Femur (tissue), 1 donor: ENCODE measurements around the gene BHLHE40.

Experiments
- DNase-seq: peaks from one replicate; pipeline ENCODE4 v3.0.0-alpha.2; 2017

The BHLHE40 gene

DNA sequence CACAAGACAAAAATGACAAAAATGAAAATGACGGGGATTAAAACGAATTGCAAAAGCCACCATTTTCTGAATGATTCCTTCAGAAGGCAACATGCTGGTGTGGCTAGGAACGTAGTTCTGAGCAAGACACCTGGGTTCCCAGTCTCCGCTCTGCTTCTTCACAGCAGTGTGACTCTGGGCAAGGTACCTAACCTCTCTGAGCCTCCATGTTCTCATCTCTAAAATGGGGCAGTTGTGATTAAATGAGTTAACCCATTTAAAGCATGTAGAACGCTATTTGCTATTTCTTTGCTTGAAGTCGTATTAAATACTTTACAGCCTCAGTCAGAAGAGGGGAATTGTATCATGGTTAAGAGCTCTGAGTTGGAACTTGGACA is 23.6 kb downstream of the BHLHE40 start:
- no peak for DNase-seq

DNA sequence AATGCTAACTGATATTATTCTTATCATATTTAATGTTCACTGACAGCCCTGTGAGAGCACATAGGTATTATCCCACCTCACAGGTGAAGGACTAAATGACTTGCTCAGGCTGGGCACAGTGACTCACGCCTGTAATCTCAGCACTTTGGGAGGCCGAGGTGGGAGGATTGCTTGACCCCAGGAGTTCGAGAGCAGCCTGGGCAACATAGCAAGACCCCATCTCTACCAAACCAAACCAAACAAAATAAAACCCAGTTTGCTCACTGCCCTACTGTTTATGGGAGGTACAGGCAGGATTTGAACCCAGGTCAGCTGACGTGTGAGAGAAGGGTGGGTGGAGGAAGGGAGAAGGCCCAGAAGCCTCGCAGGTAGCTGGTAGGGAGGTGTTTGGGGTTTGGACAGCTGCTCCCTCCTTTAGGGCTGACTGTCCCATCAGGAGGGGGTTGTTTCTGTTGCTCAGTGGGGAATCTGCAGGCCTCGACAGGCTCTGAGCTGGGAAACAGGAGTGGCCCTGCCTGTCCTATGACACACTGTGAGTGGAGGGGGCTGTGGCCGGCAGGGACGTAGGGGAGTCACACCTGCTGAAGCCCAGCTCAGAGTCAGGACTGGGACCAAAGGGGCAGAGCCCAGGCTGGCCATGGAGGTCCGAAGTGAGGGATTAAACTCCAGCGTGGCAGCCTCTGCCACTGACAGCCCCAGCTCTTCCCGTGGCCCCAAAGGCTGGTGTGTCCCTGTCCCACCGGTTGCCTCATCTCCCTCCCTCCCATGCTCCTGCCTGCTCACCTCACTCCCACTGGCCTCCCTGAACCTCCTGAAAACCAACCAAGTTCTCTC is 25.3 kb downstream of the BHLHE40 start:
- no peak for DNase-seq

DNA sequence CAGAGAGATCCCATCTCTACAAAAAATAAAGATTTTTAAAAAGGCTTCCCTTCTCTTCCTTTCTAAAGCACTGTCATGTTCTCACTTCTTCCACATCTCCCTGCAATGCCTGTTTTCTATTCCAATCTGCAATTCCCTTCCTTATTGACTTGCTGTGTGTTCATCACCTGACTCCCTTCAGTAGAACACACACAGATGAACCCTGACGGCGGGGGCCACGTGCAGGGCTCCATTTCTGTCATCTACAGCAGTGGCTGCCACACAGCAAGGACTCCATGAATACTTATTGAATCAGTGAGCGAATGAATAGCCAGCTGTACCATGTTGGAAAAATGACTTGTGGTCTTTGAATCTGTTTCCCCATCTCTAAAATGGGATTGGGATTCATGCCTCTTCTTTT is 26.1 kb downstream of the BHLHE40 start:
- no peak for DNase-seq

DNA sequence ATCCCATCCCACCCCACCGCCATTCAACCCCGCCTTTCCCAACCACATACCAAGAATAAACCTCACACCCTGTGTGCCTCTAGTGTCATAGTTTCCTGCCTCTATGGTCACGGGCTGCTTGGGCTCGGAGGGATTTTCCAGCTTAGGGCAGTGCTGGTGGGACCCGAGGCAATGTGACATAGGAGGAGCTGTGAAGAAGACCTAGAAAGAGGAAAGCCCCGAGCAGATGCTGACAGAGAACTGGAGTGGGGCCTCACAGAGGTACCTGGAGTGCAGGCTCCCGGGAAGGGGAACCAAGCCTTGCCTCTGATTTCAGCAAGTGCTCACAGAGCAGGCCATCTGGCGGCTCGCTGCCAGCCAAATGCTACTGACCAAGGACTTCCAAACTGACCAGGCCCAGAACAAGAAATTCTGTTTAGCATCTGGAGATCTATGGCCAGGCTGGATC is 27.5 kb downstream of the BHLHE40 start:
- peak; percentile 65 for DNase-seq

DNA sequence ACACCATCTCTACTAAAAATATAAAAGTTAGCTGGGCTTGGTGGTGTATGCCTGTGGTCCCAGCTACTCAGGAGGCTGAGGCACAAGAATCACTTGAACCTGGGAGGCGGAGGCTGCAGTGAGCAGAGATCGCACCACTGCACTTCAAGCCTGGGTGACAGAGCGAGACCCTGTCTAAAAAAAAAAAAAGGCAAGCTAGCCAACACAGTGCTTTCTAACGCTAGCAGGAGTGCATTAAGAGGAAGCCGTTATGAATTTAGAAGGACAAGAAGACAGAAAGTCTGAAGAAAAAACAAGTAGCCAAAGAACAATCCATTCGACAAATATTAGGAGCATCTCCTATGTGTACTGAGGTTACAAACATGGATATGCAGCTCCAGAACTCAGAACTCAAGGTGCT is 28.6 kb downstream of the BHLHE40 start:
- no peak for DNase-seq

DNA sequence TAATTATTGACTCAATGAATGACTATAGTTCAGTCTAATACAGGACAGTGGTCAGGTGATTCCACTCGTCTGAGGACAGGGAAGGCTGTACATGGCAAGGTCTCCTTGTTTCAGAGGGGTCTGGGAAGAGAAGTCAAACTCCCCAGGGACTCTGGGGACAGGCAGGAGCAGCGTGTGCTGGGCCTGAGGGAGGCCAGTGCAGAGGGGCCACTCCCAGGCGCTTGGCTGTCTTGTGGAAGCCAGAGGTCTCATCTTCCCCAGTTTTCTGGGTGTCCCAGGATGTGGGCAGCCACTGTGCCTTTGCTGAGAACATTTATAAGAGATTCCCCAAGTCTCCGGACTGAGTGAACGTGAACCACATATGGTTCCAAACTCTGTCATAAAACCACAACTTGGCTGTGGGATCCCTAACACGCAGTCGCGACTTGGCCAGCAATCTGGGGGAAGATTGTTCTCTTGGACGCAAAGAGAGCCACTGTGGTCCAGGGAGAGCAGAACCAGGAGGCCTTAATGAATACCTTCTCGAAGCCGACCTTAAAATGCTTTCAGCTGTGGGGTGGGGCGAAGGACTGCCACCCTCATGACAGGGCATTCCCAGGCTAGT is 30.4 kb downstream of the BHLHE40 start:
- DNase-seq = peak; percentile 75

DNA sequence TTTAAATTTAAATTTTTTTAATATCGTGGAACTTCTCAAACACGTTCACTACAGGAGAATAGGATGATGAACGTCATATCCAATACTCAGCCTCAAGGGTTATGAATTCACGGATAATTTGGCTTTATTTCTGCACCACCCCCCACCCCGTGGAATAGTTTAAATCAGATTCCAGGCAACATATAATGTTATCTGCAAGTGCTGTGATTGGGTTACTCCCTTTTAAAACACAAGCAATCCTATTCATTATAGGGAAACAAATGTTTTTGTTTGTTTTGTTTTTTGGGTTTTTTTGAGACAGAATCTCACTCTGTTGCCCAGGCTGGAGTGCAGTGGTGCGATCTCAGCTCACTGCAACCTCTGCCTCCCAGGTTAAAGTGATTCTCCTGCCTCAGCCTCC is 30.9 kb downstream of the BHLHE40 start:
- DNase-seq = no peak

DNA sequence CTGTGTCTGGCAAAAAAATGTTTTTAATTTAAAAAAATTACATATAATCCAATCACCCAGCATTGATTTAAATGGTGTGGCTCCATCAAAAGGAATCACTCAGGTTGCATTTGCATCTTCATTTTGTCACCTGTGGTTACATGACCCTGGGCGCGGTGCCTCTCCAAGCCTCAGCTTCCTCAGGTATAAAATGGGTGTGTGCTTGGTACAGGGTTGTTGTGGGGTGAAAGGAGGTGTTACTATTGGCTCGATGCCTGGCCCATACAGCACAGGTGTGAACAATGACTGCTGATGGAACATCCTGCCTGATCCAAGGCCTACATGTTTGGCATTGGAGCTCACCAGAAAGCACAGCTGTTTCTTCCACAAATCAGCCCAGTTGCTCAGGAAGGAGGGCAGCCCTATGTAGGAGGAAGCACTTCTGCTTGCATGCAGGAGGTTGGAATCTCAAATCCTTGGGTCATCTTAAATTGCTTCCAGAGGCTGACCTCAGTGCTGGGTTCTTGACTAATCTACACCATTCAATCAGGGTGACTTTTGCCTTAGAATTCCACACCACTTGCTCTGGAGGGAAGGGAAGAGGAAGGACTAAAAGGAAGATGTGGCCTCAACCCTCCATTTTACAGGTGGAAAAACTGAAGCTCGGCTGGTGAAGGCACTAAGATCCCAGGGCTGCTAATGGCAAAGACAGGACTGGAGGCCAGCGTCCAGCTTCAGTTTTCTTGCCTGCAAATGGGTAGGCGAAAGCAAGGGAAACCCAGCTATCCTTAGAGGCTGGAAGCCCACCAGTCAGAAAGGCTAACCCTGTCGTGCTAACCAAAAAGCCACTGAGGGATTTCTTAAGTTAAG is 31.7 kb downstream of the BHLHE40 start:
- no peak for DNase-seq

DNA sequence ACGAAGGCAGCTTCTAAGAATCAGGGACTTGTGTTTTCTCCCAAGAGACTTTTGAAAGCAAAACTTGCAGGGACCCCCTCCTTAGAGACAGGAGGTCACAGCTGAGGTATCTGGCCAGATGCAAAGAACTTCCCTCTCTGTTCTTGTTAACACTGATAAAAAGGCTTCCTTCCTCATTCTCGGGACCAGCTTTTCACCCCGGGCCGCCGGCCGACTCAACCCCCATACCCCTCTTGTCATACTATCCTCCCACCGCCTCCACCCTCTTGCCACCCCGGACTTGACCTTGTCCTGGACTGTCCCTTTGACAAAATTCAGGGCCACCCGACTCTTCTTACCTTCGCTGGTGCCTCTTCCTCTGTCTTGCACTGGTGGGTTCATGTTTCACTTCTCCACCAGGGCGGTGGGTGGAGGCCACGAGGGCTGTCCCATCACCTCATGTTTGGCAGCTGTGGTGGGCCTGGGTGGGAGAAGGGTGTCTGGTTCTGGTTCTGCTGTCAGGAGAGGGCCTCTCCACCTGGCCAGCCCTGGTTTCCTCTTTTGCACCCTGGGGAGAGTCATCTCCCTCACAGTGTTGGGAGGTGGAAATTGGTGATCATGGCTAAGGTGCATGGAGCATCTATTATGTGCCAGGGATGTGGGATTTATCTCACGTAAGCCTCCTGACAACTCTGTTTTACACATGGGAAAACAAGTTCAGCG is 32.5 kb downstream of the BHLHE40 start:
- no peak for DNase-seq

DNA sequence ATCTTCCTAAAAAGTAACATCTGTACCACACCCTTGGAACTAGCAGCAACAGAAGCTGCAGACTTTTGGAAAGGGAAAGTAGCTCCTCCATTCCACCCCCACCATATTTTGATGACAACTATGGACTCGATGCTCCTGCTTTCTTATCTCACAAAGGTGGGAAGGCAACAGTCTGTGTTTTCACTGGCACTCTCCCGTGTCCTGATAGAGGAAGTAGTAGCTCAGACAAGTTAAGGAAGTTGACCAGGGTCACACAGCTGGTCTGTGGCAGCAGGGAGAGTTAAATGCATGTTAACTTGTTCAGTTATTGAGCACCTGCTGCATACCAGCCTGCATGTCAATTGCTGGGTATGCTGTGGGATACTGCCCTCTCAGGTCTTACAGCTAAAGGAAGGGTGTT is 33.1 kb downstream of the BHLHE40 start:
- DNase-seq = no peak

DNA sequence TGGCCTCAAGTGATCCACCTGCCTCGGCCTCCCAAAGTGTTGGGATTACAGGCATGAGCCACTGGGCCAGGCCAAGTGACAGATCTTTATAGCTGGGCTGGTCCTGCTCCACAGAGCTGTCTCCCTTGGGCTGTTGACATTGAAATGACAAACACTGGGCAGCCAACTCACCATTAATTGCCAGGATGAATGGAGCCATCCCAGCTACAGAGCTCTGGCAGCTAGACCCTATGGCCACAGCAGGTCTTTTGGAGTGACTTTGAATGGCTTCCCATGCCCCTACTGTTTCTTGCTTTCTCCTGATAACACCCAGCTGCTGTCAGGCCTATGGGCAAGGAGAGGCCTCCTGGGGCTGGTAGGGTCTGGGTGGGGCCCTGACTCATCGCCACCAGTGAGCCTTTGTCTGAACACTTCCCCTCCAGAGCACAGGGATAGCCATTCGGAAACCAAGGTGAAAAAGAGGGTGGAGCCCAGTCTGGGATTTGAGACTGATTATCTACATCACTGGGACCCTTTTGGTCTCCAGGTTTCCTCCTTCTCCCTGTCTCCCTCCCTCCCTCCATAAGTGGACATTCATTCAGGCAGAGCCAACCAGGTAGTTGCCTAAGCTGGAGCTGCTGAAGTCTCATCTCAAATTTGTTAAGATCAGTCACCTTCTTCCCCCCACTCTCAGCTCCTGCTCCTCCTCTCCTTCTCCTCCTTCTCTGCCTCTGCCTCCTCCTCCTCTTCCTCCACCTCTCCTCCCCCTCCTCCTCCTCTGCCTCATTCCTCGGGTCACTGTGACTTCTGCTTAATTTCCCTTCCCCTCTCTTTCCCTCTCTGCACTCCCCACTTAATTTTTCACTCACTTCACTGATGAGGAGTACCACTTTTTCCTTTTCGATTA is 34.0 kb downstream of the BHLHE40 start:
- DNase-seq = no peak

DNA sequence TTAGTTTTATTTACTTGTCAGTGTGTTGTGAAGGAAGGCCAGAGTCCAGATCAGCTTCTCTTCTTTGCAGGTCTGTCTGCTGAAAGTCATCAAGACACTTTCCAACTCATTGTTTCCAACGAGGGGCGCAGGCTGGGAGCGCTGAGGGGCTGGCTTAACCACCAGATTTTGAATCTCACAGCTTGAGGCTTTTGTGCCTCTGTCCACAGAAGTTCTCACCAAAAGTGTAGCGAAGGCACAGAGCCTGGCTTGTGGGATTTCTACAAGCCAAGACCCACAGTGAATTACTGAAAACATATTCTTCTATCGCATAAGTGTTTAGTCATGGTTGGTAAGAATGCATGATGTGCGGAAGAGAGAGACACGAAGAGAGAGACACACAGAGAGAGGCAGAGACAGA is 35.2 kb downstream of the BHLHE40 start:
- DNase-seq = peak; percentile 42

DNA sequence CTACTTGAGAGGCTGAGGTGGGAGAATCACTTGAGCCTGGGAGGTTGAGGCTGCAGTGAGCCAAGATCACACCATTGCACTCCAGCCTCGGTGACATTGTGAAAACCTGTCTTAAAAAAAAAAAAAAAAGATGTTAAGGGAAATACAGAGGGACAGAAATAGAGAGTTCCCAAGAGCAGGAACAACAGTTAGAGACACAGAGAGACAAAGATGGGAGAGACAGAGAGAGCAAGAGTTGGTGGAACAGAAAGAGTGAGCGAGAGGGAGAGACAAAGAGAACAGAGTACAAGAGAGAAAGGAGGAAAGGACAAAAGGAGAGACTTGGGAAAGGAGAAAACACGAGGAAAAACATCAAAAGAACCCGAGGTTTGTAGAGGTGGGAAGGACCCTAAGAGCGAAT is 35.8 kb downstream of the BHLHE40 start:
- DNase-seq = no peak

DNA sequence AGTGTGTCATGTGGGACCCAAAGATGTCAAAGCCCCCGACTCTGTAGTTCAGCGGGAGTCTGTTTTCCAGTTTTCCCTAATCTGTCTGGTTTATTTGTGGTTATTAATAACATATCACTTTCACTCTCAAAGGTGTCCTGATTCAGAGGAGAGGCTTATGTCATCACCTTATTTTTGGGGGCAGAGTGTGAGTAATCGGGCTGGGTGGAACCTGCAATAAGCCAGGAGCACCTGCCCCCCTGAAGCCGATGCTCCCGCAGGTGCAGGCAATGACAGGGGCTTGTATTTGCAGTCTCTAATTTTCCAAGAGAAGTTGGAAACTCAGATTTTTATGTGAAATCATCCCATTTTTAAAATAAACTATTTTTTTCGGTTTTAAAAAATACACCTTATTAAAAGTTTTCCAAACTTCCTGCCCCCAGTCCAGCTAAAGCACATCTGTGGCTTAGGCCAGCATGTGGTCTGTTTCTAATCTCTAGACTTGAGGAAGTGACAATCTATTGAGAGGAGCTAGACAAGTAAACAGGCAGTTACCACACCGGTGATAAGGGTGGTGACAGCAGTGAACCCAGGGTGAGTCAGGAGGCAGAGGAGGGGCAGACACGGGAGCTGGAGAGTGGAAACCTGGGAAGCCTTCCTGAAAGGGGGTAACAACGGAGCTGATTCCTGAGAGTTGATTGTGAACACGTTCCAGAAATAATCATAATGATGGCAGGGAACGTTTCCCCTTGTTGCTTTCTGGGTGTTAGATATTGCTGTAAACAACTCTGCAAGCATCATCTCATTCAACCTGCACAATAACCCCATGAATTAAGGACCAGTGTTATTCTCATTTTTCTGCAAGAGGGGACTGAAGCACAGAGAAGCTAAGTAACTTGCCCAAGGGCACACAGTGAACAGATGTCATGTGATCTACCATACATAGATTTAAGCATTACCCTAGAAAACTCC is 37.2 kb downstream of the BHLHE40 start:
- peak; percentile 43 for DNase-seq

DNA sequence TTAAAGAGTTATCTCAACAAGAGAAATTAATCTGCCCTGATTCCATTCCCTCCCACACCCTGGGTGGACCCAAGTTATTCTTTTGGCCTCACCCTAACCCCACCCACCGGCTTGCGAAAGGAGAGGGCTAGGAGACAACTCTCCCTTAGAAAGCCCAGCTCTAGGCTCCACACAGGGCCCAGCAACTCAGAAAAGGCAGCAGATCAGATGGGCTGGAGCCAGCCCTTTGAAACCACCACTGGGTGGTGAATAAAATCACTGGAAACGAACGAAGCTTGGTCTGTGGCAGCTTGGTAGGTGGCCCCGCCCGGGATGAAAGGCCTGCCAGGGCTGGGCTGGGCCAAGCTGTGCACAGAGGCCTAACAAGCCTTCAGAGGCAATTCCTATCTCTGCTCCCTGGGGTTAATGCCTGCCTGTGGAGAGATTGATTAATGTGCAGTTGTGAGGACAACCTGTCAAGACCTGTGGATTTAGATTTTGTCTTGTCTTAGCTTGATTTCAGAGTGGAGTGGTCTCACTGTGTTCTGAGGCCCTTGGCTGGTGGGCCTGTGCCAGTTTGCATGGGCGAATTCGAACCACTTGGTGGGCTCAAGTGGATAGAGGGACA is 38.8 kb downstream of the BHLHE40 start:
- DNase-seq = peak; percentile 58

DNA sequence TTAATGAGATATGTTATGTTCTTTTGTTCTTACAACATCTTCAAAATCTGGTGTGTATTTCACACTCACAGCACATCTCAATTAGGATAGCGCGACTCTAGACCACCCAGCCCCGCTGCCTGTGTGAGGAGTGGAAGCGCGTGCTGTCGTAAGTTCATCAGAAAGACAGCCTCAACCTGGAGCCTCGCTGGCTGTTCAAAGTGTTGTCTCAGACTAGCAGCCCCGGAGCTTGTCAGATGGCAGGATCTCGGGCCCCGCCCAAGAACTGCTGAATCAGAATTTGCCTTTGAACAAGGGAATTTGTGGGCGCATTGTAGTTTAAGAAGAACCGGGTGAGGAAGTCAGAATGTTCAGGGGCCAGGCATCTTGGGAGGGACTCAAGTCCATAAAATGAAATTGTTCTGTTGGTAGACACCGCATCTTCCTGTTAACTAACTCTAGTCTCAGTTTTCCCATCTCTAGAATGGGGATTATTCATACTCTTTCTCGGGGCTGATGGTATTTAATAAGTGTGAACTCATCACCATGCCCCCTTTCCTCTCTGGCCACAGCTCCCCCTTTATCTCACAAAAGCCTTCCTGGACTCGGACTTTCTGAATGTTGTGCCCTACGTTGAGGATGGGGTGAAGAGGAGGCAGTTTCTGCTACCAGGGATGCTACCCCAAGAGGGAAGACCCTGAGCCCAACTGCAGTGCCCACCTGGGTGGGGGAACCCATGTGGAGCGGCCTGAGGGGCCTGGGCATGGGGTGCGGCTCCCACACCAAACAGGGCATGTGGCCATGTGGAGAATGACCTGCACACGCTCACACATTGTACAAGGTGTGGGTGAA is 40.4 kb downstream of the BHLHE40 start:
- no peak for DNase-seq

DNA sequence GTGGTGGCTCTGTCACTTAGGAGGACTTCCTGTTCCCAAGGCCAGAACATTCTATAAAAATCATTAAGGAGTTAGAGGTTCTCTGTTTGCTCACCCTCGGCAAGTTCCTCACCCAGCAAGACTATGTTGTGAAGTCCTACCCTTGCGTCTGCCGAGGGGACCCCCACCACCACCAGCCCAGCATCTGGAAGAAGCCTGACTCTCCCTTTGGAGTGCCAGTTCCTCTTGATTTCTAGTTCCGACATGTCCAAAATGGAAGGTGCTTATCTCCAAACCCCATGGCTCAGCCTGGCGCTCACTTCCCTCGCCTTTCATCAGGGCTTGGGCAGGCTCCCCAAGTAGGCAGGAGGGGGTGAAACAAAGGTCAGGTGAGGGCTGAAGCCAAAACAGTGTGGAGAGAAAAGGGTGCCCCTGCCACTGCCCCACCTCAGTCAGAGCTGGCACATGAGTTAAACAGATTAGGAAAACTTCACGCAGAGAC is 41.0 kb downstream of the BHLHE40 start:
- DNase-seq = no peak

DNA sequence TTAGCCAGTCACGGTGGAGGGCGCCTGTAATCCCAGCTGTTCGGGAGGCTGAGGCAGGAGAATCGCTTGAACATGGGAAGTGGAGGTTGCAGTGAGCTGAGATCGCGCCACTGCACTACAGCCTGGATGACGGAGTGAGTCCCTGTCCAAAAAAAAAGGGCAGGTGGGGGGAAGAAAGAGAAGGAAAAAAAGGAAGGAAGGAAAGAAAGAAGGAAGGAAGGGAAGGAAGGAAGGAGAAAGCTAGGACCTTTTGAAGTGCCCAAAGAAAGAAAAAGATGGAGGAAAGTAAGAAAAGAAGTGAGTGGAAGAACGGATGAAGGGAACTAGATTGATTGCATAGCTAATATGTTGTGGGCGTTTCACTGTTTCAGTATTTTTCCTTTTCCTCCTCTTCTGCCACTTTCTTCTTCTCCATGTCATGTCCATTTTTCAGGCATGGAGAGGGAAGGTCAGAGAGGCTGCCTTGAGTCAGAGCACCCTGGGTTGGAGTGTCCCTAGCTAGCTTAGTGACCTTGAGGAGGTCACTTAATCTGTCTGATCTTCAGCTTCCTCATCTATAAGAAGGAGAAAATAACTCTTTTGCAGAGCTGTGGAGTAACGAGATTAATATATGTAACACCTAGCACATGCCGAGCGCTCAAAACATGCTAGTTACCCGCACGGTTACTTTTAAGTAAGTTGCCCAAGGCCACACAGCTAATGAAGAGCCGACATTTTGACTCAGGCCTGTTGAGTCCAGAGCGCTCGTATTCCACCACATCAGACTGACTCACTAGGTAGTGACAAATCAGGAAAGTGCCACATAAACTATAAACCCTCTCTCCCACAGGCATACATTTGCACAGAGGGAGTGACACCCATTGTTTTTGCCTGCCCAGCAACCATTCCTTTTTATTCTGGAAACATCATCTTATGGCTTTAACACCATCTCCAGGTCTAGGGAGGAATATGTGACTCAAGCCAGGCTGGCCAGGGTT is 42.2 kb downstream of the BHLHE40 start:
- no peak for DNase-seq
